PC-3 (cell line): ENCODE measurements around the gene KRTAP1-3. TPM values are rescaled to one million over a fixed set of nuclear protein-coding genes. Genes with fewer than 3 reads are reported as not detected.

ENCODE experiments used
- ATAC-seq: fragments of 200-7000 bp; cut with Tn5 transposase; 2 replicates; pipeline ENCODE4 v1.9.1; 2020; ENCODE audit warnings: mild to moderate bottlenecking, moderate library complexity
- BruUV-seq: library from RNA; stranded (reverse); fragments of 400-500 nt; replicated peaks from 2 replicates; lab custom pipeline; 2021; lab: Mats Ljungman, UMichigan
- CTCF ChIA-PET: fragments of 300-600 bp; sonication (Branson Sonifier 250); formaldehyde crosslinking; loops from one replicate; lab custom pipeline; 2022; ENCODE audit warnings: antibody characterized with exemption; lab: Charles Lee
- POLR2A ChIA-PET: fragments of 300-600 bp; sonication (Branson Sonifier 250); formaldehyde crosslinking; loops from one replicate; lab custom pipeline; 2022; ENCODE audit warnings: antibody characterized with exemption; ENCODE audit not compliant: unreplicated experiment; lab: Charles Lee
- DNase-seq: peaks from one replicate; pipeline ENCODE4 v3.0.0-alpha.2; 2015
- H2AFZ ChIP-seq: fragments of 300-600 bp; sonication (generic); 2 replicates; pipeline ENCODE4 v1.6.0; 2016; ENCODE audit warnings: antibody characterized with exemption, low read length
- H3F3A ChIP-seq: fragments of 300-600 bp; sonication (generic); one replicate; pipeline ENCODE4 v1.6.0; 2017; ENCODE audit warnings: antibody characterized with exemption, low read length, control low read depth, mild to moderate bottlenecking; ENCODE audit not compliant: unreplicated experiment
- H3K27ac ChIP-seq: fragments of 300-600 bp; sonication (generic); 2 replicates; pipeline ENCODE4 v1.5.1; 2016; ENCODE audit warnings: mild to moderate bottlenecking, low read length
- H3K27me3 ChIP-seq: fragments of 300-600 bp; sonication (generic); 2 replicates; pipeline ENCODE4 v1.6.1; 2016; ENCODE audit warnings: low read length, mixed read lengths
- H3K36me3 ChIP-seq: fragments of 300-600 bp; sonication (generic); 2 replicates; pipeline ENCODE4 v1.6.1; 2016; ENCODE audit warnings: low read depth, mixed run types, low read length, mixed read lengths
- H3K4me1 ChIP-seq: fragments of 300-600 bp; sonication (generic); 2 replicates; pipeline ENCODE4 v1.5.1; 2016; ENCODE audit warnings: low read length; ENCODE audit not compliant: insufficient read depth
- H3K4me2 ChIP-seq: fragments of 300-600 bp; sonication (generic); 2 replicates; pipeline ENCODE4 v1.6.0; 2016; ENCODE audit warnings: low read length
- H3K4me3 ChIP-seq: fragments of 300-600 bp; sonication (generic); 2 replicates; pipeline ENCODE4 v1.5.1; 2016; ENCODE audit warnings: mild to moderate bottlenecking, low read length, mixed read lengths
- H3K79me2 ChIP-seq: fragments of 300-600 bp; sonication (generic); 2 replicates; pipeline ENCODE4 v1.6.1; 2017; ENCODE audit warnings: low read length, mixed read lengths
- H3K9ac ChIP-seq: fragments of 300-600 bp; sonication (generic); 2 replicates; pipeline ENCODE4 v1.6.0; 2016; ENCODE audit warnings: mild to moderate bottlenecking, low read length
- H3K9me2 ChIP-seq: fragments of 300-600 bp; sonication (generic); replicated peaks from 2 replicates; pipeline ENCODE4 v1.6.1; 2016; ENCODE audit warnings: mixed run types, low read length, mixed read lengths
- H3K9me3 ChIP-seq: fragments of 300-600 bp; sonication (generic); 2 replicates; pipeline ENCODE4 v1.6.1; 2016; ENCODE audit warnings: low read length, mixed read lengths
- H4K20me1 ChIP-seq: fragments of 300-600 bp; sonication (generic); 2 replicates; pipeline ENCODE4 v1.6.1; 2016; ENCODE audit warnings: low read length, mixed read lengths
- CTCF ChIP-seq: fragments of 300-600 bp; sonication (generic); conservative IDR thresholded peaks from 2 replicates; pipeline ENCODE4 v1.5.1; 2017; ENCODE audit warnings: antibody characterized with exemption, low read depth, mild to moderate bottlenecking, low read length
- EZH2 ChIP-seq: fragments of 300-600 bp; sonication (generic); IDR thresholded peaks from one replicate; pipeline ENCODE4 v1.6.1; 2017; ENCODE audit warnings: antibody characterized with exemption, mild to moderate bottlenecking, low read length; ENCODE audit not compliant: unreplicated experiment
- EZH2phosphoT487 ChIP-seq: fragments of 300-600 bp; sonication (generic); IDR thresholded peaks from 2 replicates; pipeline ENCODE4 v1.6.1; 2018; ENCODE audit warnings: mild to moderate bottlenecking, antibody characterized with exemption, low read length, borderline replicate concordance
- intact Hi-C: fragments of 100-400 bp; cut with micrococcal nuclease; formaldehyde crosslinking; loops from 2 replicates; pipeline ENCODE4 v1.9.0; 2023
- total RNA-seq: library from RNA; depleted of rRNA; stranded (reverse); fragments of >200 nt; gene quantifications from 2 replicates; pipeline ENCODE4 v1.2.3, GENCODE V29; 2014

KRTAP1-3 gene
- total RNA-seq, 1 experiment from 2014 or later, result not detected

- H3K27me3 ChIP-seq, result no peaks in the 10 kb centered on the region
- DNase-seq (no peak), ATAC-seq (no peak)
- CTCF ChIA-PET, result no interaction called here
- H3K4me1 ChIP-seq, result no peaks in the 10 kb centered on the region
- no peak overlapping the region for H3K27ac ChIP-seq
- TF ChIP-seq CTCF, result no peak
- no peak for TF ChIP-seq EZH2phosphoT487
- no peak for TF ChIP-seq EZH2
- no TSS peak for BruUV-seq
- H4K20me1 ChIP-seq, result no peaks in the 10 kb centered on the region
- no peaks in the 10 kb centered on the region for H3K36me3 ChIP-seq
- H2AFZ ChIP-seq, result no peak overlapping the region
- H3K9me3 ChIP-seq, result no peaks in the 10 kb centered on the region
- H3K4me2 ChIP-seq, result no peak overlapping the region
- H3K4me3 ChIP-seq, result no peak overlapping the region
- no peak overlapping the region for H3K9ac ChIP-seq
- intact Hi-C loops, result no loop called here
- POLR2A ChIA-PET, result no interaction called here
- no peaks in the 10 kb centered on the region for H3K79me2 ChIP-seq
- no peaks in the 10 kb centered on the region for H3F3A ChIP-seq
- H3K9me2 ChIP-seq, result no peaks in the 10 kb centered on the region
These were observed 41.6 kb downstream of the KRTAP1-3 start for GRCh38 chr17:40993084-40993483.

GRCh38 chr17:40992666-40993065, 42.0 kb downstream of the KRTAP1-3 start:
- H4K20me1 ChIP-seq, result no peaks in the 10 kb centered on the region
- H3K79me2 ChIP-seq, result no peaks in the 10 kb centered on the region
- POLR2A ChIA-PET, result no interaction called here
- H2AFZ ChIP-seq, result no peak overlapping the region
- no TSS peak for BruUV-seq
- no peak for TF ChIP-seq EZH2
- TF ChIP-seq CTCF, result no peak
- TF ChIP-seq EZH2phosphoT487, result no peak
- H3K9me2 ChIP-seq, result no peaks in the 10 kb centered on the region
- DNase-seq (no peak), ATAC-seq (no peak)
- H3K9me3 ChIP-seq, result no peaks in the 10 kb centered on the region
- H3K9ac ChIP-seq, result no peak overlapping the region
- intact Hi-C loops, result no loop called here
- CTCF ChIA-PET, result no interaction called here
- no peaks in the 10 kb centered on the region for H3K4me1 ChIP-seq
- H3K27ac ChIP-seq, result no peak overlapping the region
- no peaks in the 10 kb centered on the region for H3K27me3 ChIP-seq
- H3K36me3 ChIP-seq, result no peaks in the 10 kb centered on the region
- H3K4me3 ChIP-seq, result no peak overlapping the region
- no peak overlapping the region for H3K4me2 ChIP-seq
- no peaks in the 10 kb centered on the region for H3F3A ChIP-seq

GRCh38 chr17:40986920-40987319, 47.8 kb downstream of the KRTAP1-3 start:
- Histone ChIP-seq H3K9ac (no peak overlapping the region), H3K79me2 (no peaks in the 10 kb centered on the region), H2AFZ (no peak overlapping the region), H3K9me2 (no peaks in the 10 kb centered on the region), H3K36me3 (no peaks in the 10 kb centered on the region), H4K20me1 (no peaks in the 10 kb centered on the region), H3K27ac (no peak overlapping the region), H3K4me3 (no peak overlapping the region), H3K4me2 (no peak overlapping the region), H3K27me3 (no peaks in the 10 kb centered on the region), H3K4me1 (no peaks in the 10 kb centered on the region), H3K9me3 (no peaks in the 10 kb centered on the region), H3F3A (no peaks in the 10 kb centered on the region)
- intact Hi-C loops, result no loop called here
- no peak for DNase-seq
- no TSS peak for BruUV-seq
- POLR2A ChIA-PET, result no interaction called here
- no peak for ATAC-seq
- CTCF ChIA-PET, result no interaction called here
- TF ChIP-seq EZH2, result no peak
- TF ChIP-seq EZH2phosphoT487, result no peak
- no peak for TF ChIP-seq CTCF
